ENCODE measurements around the gene CHAD.
A peak's percentile ranks its signal among the peaks of the same experiment; 100 is the strongest.
"Not testable (repeated sequence)": the region's sequence is repeated elsewhere in the genome, so short reads cannot be mapped to it uniquely, and the experiment has no call there.

The CHAD gene

GRCh38 chr17:50425682-50426471 lies 42.8 kb downstream of the CHAD start, which contains the start of gene ACSF2:
TSS of gene ACSF2 (plus strand) at chr17:50426218. CDS start at chr17:50426262, 44 bp downstream.
- DNase-seq: peak; percentile 57

- no peak for DNase-seq
Measured at GRCh38 chr17:50424996-50425681, 43.5 kb downstream of the CHAD start.

GRCh38 chr17:50424246-50424995 lies 44.3 kb downstream of the CHAD start:
- DNase-seq: no peak

GRCh38 chr17:50423553-50424159 lies 45.0 kb downstream of the CHAD start:
- no peak for DNase-seq

GRCh38 chr17:50422738-50423137 lies 45.9 kb downstream of the CHAD start:
- no peak for DNase-seq

GRCh38 chr17:50421308-50422051 lies 47.2 kb downstream of the CHAD start:
- DNase-seq: no peak

GRCh38 chr17:50420419-50421112 lies 48.1 kb downstream of the CHAD start:
- DNase-seq: no peak

- not testable (repeated sequence) for DNase-seq
Measured at GRCh38 chr17:50419577-50419976, 49.1 kb downstream of the CHAD start.

GRCh38 chr17:50414808-50415207 lies 53.9 kb downstream of the CHAD start:
- no peak for DNase-seq

Measured in activated effector memory CD4-positive, alpha-beta T cell treated with Interleukin-2 at 50 U/mL for 16 hours (primary cell).